Measurements from ENCODE around the gene COL5A3.
A peak's percentile ranks its signal among the peaks of the same experiment; 100 is the strongest.
"Not testable (repeated sequence)": the region's sequence is repeated elsewhere in the genome, so short reads cannot be mapped to it uniquely, and the experiment has no call there.

COL5A3 gene

DNA sequence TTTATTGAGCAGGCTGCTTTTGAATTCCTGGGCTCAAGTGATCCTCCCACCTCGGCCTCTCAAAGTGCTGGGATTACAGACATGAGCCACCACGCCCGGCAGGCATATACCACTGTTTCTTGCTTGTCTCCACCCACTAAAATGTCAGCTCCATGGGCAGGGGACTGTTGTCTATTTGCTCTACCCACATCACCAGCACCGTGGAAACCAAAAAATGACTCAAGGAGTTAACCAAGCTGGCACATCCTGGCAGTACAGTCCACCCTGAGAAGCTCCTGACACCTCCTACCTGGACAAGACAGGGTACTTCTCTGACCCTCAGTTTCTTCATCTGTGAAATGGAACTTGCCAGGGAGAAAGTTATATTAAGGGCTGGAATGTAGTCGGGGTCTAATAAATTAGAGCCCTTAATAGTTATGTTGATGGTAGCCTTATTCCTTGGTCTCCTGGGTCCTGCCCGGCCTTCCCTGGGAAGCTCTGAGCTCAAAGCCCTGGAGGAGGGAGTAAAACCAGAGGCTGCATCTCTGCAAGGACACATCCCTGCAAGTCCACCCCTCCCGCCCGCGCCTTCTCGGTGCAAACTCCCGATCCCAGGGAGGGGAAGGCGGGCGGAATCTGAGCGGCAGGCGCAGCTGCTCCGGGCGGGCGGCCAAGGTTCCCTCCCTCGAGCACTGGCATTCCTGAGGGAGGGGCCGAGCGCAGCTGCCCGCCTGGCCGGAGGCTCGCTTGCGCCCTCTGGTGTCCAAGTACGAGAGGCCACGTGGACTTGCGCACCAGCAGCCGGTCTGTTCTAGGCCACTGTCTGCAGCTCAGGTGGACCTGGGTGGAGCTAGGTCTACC lies 17.1 kb upstream of the COL5A3 start:
- H3K9ac ChIP-seq (ENCODE audit: low read depth, low read length) = no peak overlapping the region
- no peaks in the 10 kb centered on the region for H3K27me3 ChIP-seq (ENCODE audit: control insufficient read depth, insufficient read depth, low read length)
- H3K9me3 ChIP-seq (ENCODE audit: control insufficient read depth, insufficient read depth, low read length) = no peaks in the 10 kb centered on the region
- H3K27ac ChIP-seq (ENCODE audit: low read depth, low read length) = no peak overlapping the region
- H3K4me1 ChIP-seq (ENCODE audit: control insufficient read depth, insufficient read depth, low read length) = 0 out of 2 replicates have a peak, but pooled peaks cover 4% of the 10 kb centered on the region
- peak overlapping the region; percentile 31 for H3K4me3 ChIP-seq (ENCODE audit: low read depth, low read length)
- H3K36me3 ChIP-seq (ENCODE audit: control insufficient read depth, insufficient read depth, low read length) = no peaks in the 10 kb centered on the region

DNA sequence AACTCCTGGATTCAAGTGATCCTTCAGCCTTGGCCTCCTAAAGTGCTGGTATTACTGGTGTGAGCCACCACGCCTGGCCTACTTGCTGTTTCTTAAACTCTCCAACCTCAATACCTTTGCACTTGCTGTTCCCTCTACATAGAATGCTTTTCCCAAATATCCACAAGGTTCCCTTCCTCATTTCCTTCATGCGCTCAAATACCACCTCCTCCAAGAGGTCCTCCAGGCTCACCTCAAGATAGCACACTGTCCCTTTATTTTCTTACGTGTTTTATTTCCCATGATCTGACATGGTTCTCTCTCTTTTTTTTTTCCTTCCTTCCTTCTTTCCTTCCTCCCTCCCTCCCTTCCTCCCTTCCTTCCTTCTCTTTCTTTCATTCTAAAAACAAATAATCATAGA lies 16.4 kb upstream of the COL5A3 start:
- no peaks in the 10 kb centered on the region for H3K9me3 ChIP-seq (ENCODE audit: control insufficient read depth, insufficient read depth, low read length)
- no peak overlapping the region for H3K27ac ChIP-seq (ENCODE audit: low read depth, low read length)
- H3K4me1 ChIP-seq (ENCODE audit: control insufficient read depth, insufficient read depth, low read length) = 0 out of 2 replicates have a peak, but pooled peaks cover 4% of the 10 kb centered on the region
- H3K4me3 ChIP-seq (ENCODE audit: low read depth, low read length) = no peak overlapping the region
- no peak overlapping the region for H3K9ac ChIP-seq (ENCODE audit: low read depth, low read length)
- no peaks in the 10 kb centered on the region for H3K27me3 ChIP-seq (ENCODE audit: control insufficient read depth, insufficient read depth, low read length)
- no peaks in the 10 kb centered on the region for H3K36me3 ChIP-seq (ENCODE audit: control insufficient read depth, insufficient read depth, low read length)

DNA sequence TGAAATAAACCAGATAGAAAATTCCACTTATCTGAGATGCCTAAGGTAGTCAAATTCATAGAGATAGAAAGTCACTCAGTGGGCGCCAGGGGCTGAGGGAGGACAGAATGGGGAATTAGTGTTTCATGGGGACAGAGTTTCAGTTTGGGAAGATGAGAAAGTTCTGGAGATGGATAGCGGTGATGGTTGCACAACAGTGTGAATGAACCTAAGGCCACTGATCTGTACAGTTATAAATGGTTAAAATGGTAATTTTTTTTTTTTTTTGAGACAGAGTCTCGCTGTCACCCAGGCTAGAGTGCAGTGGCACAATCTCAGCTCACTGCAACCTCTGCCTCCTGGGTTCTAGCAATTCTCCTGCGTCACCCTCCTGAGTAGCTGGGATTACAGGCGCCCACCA lies 12.8 kb upstream of the COL5A3 start:
- not testable (repeated sequence) for H3K9me3 ChIP-seq (ENCODE audit: control insufficient read depth, insufficient read depth, low read length); H3K4me3 ChIP-seq (ENCODE audit: low read depth, low read length); H3K9ac ChIP-seq (ENCODE audit: low read depth, low read length); H3K27ac ChIP-seq (ENCODE audit: low read depth, low read length); H3K27me3 ChIP-seq (ENCODE audit: control insufficient read depth, insufficient read depth, low read length); H3K4me1 ChIP-seq (ENCODE audit: control insufficient read depth, insufficient read depth, low read length); H3K36me3 ChIP-seq (ENCODE audit: control insufficient read depth, insufficient read depth, low read length)

DNA sequence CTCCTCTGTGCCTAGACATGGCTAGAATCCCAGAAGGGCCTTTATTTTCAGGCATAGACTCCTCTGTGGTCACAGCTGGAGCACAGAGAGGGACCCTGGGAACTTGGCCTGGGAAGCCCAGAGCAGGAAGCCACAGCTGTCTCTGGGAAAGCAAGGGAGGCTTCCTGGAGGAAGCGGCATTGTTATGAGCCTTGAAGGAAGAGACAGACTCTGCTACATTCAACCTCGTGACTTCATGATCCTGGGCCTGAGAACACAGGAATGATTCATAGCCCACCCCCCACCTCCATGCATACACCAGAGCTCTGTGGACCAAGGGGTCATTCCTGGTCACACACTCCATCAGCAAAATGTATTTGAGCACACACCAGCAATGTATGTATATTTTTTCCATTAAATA lies 11.6 kb upstream of the COL5A3 start:
- Histone ChIP-seq H3K27ac (ENCODE audit: low read depth, low read length) (peak overlapping the region; percentile 47), H3K4me1 (ENCODE audit: control insufficient read depth, insufficient read depth, low read length) (no peaks in the 10 kb centered on the region), H3K4me3 (ENCODE audit: low read depth, low read length) (no peak overlapping the region), H3K36me3 (ENCODE audit: control insufficient read depth, insufficient read depth, low read length) (no peaks in the 10 kb centered on the region), H3K27me3 (ENCODE audit: control insufficient read depth, insufficient read depth, low read length) (no peaks in the 10 kb centered on the region), H3K9ac (ENCODE audit: low read depth, low read length) (no peak overlapping the region), H3K9me3 (ENCODE audit: control insufficient read depth, insufficient read depth, low read length) (no peaks in the 10 kb centered on the region)

DNA sequence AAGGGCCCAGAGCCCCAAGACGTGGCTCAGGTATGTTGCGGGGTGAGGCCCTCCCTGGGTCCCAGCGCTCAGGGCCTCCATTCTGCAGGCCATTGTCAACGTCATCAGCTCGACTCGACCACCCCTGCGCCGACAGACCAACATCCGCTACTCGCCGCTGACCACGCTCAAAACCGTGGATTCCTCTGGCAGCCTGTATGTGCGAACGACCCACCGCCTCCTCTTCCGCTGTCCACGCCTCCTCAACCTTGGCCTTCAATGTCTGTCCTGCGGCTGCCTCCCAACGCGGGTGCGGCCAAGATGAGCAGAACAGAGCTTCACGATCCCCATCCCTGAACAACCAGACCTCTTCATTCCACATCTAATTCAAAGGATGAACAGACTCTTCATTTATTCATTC lies 11.1 kb upstream of the COL5A3 start:
- H3K27me3 ChIP-seq (ENCODE audit: control insufficient read depth, insufficient read depth, low read length) = no peaks in the 10 kb centered on the region

DNA sequence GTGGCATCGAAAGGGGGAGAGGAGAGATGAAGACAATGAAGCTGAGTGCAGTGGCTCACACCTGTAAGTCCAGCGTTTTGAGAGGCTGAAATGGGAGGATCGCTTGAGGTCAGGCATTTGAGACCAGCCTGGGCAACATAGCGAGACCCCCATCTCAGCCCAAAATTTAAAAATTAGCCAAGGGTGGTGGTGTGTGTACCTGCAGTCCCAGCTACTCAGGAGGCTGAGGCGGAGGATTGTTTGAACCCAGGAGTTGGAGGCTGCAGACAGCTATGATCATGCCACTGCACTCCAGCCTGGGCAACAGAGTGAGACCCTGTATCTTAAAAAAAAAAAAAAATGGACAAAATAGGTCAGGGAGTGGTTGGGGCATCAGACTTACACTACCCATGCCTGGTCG lies 10.5 kb upstream of the COL5A3 start:
- Histone ChIP-seq H3K4me1 (ENCODE audit: control insufficient read depth, insufficient read depth, low read length) (no peaks in the 10 kb centered on the region), H3K4me3 (ENCODE audit: low read depth, low read length) (no peak overlapping the region), H3K9me3 (ENCODE audit: control insufficient read depth, insufficient read depth, low read length) (no peaks in the 10 kb centered on the region), H3K27ac (ENCODE audit: low read depth, low read length) (no peak overlapping the region), H3K9ac (ENCODE audit: low read depth, low read length) (no peak overlapping the region), H3K27me3 (ENCODE audit: control insufficient read depth, insufficient read depth, low read length) (no peaks in the 10 kb centered on the region), H3K36me3 (ENCODE audit: control insufficient read depth, insufficient read depth, low read length) (no peaks in the 10 kb centered on the region)

More for the DNA sequence above, 11.1 kb upstream of the COL5A3 start:
- no peaks in the 10 kb centered on the region for H3K36me3 ChIP-seq (ENCODE audit: control insufficient read depth, insufficient read depth, low read length)
- H3K27ac ChIP-seq (ENCODE audit: low read depth, low read length) = peak overlapping the region; percentile 47
- no peaks in the 10 kb centered on the region for H3K9me3 ChIP-seq (ENCODE audit: control insufficient read depth, insufficient read depth, low read length)
- H3K4me3 ChIP-seq (ENCODE audit: low read depth, low read length) = no peak overlapping the region
- H3K4me1 ChIP-seq (ENCODE audit: control insufficient read depth, insufficient read depth, low read length) = no peaks in the 10 kb centered on the region
- H3K9ac ChIP-seq (ENCODE audit: low read depth, low read length) = no peak overlapping the region

DNA sequence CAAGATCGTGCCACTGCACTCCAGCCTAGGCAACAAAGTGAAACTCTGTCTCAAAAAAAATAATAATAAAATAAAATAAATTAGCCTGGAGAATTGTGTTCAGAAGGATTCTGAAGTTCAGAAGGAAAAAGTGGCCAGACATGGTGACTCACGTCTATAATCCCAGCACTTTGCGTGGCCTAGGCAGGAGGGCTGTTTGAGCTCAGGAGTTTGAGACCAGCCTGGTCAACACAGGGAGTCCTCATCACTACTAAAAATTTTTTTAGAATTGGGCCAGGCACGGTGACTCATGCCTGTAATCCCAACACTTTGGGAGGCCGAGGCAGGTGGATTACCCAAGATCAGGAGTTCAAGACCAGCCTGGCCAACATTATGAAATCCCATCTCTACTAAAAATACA lies 8.9 kb upstream of the COL5A3 start:
- H3K36me3 ChIP-seq (ENCODE audit: control insufficient read depth, insufficient read depth, low read length) = no peaks in the 10 kb centered on the region
- H3K27ac ChIP-seq (ENCODE audit: low read depth, low read length) = no peak overlapping the region
- no peaks in the 10 kb centered on the region for H3K27me3 ChIP-seq (ENCODE audit: control insufficient read depth, insufficient read depth, low read length)
- no peak overlapping the region for H3K9ac ChIP-seq (ENCODE audit: low read depth, low read length)
- no peaks in the 10 kb centered on the region for H3K9me3 ChIP-seq (ENCODE audit: control insufficient read depth, insufficient read depth, low read length)
- H3K4me3 ChIP-seq (ENCODE audit: low read depth, low read length) = no peak overlapping the region
- no peaks in the 10 kb centered on the region for H3K4me1 ChIP-seq (ENCODE audit: control insufficient read depth, insufficient read depth, low read length)

DNA sequence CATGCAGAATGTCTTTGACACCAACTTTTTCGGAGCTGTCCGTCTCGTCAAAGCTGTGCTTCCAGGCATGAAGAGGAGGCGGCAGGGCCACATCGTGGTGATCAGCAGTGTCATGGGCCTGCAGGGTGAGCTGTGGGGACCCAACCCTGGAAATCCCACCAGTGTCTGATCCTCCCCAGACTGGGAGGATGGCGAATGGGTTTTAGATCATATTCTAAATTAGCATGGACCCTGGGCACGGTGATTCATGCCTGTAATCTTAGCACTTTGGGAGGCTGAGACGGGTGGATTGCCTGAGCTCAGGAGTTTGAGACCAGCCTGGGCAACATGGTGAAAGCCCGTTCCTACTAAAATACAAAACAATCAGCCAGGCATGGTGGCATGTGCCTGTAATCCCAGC lies 8.5 kb upstream of the COL5A3 start:
- Histone ChIP-seq H3K4me1 (ENCODE audit: control insufficient read depth, insufficient read depth, low read length) (no peaks in the 10 kb centered on the region), H3K27ac (ENCODE audit: low read depth, low read length) (no peak overlapping the region), H3K9me3 (ENCODE audit: control insufficient read depth, insufficient read depth, low read length) (no peaks in the 10 kb centered on the region), H3K36me3 (ENCODE audit: control insufficient read depth, insufficient read depth, low read length) (no peaks in the 10 kb centered on the region), H3K4me3 (ENCODE audit: low read depth, low read length) (no peak overlapping the region), H3K27me3 (ENCODE audit: control insufficient read depth, insufficient read depth, low read length) (no peaks in the 10 kb centered on the region), H3K9ac (ENCODE audit: low read depth, low read length) (no peak overlapping the region)

DNA sequence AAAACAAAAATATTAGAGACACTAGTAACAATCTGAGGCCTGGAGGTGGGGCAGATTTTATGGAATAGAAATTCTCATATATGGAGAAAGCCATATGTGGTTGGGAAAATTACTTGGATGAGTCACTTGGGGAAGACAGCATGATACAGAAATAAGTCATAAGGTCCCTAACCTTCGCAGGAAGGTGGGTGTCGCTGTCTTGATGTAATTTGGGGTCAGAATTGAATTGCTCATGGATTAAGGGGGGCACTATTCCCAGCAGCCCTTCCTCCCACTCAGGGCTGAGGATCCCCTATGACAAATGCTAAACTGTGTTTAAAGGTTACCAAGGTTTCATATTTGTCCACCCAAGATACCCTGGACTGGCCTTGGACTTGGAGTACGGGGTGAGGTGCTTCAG lies 8.0 kb upstream of the COL5A3 start:
- Histone ChIP-seq H3K27me3 (ENCODE audit: control insufficient read depth, insufficient read depth, low read length) (no peaks in the 10 kb centered on the region), H3K9ac (ENCODE audit: low read depth, low read length) (no peak overlapping the region), H3K4me3 (ENCODE audit: low read depth, low read length) (no peak overlapping the region), H3K27ac (ENCODE audit: low read depth, low read length) (no peak overlapping the region), H3K36me3 (ENCODE audit: control insufficient read depth, insufficient read depth, low read length) (no peaks in the 10 kb centered on the region), H3K4me1 (ENCODE audit: control insufficient read depth, insufficient read depth, low read length) (no peaks in the 10 kb centered on the region), H3K9me3 (ENCODE audit: control insufficient read depth, insufficient read depth, low read length) (no peaks in the 10 kb centered on the region)

DNA sequence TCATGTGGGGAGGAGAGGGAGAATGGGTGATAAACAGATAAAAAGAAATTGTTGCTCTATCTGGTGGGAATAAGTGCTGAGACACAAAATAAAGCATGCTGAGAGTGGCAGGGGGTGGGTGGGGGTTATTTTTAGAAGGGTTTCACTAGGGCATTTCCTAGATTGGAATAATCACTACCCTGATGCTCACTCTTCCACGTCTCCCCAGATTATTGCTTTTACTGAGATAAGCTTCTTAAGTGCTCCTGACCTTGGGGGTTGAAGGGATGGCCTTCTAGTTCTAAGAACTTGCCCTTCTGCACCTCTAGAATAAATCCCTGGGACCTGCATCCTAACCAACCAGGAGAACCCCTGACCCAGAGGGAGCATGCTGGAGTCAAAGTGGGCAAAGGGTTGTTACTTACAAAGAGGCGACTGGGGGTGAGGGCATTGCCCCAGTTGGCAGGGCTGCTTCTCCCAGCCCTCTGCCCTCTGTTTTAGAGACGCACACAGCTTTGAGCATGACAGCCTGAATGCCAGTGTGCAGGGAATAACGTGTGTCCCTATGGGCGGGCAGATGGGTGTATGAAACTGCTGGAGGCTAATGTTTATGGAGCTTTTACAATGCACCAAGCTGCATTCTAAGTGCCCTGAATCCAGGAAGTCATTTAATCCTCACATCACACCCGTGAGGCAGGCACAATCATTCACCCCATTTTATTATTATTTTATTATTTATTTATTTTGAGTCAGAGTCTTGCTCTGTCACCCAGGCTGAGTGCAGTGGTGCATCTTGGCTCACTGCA lies 3.7 kb upstream of the COL5A3 start:
- Histone ChIP-seq H3K36me3 (ENCODE audit: control insufficient read depth, insufficient read depth, low read length) (no peaks in the 10 kb centered on the region), H3K9me3 (ENCODE audit: control insufficient read depth, insufficient read depth, low read length) (no peaks in the 10 kb centered on the region), H3K4me3 (ENCODE audit: low read depth, low read length) (no peak overlapping the region), H3K27me3 (ENCODE audit: control insufficient read depth, insufficient read depth, low read length) (peaks cover 29% of the 10 kb centered on the region), H3K9ac (ENCODE audit: low read depth, low read length) (no peak overlapping the region), H3K27ac (ENCODE audit: low read depth, low read length) (no peak overlapping the region), H3K4me1 (ENCODE audit: control insufficient read depth, insufficient read depth, low read length) (peaks cover 6% of the 10 kb centered on the region)

DNA sequence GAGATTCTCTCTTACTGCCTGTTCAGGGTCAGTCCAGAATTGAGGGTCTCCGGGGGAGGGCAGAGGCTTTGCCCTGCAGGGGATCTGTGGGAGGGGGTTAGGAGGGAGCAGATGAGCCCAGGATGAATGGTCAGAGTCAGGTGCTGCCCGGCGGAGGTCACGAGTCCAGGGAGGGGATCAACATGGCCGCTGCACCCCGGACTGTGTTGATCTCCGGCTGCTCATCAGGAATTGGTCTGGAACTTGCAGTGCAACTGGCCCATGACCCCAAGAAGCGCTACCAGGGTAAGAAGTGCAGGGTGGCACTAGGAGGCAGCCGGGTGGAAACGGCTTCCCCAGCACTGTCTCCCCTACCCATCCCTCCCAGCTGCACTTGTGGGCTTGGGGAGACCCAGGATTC lies 3.0 kb upstream of the COL5A3 start, which contains the start of gene RDH8:
TSS of gene RDH8 (plus strand) at position 168 of the 400 bp plus-strand sequence. CDS start at position 183, 15 bp downstream.
- Histone ChIP-seq H3K4me3 (ENCODE audit: low read depth, low read length) (no peak within 1 kb of the TSS), H3K27ac (ENCODE audit: low read depth, low read length) (no peak within 1 kb of the TSS), H3K36me3 (ENCODE audit: control insufficient read depth, insufficient read depth, low read length) (no peaks in the 10 kb centered on the region), H3K9me3 (ENCODE audit: control insufficient read depth, insufficient read depth, low read length) (no peaks in the 10 kb centered on the region), H3K4me1 (ENCODE audit: control insufficient read depth, insufficient read depth, low read length) (peaks cover 13% of the 10 kb centered on the region), H3K27me3 (ENCODE audit: control insufficient read depth, insufficient read depth, low read length) (peaks cover 29% of the 10 kb centered on the region), H3K9ac (ENCODE audit: low read depth, low read length) (no peak within 1 kb of the TSS)

Data from HUES48 (cell line).